CD4-positive, alpha-beta T cell (primary cell): ENCODE results near the gene TOM1L2. TPM values are rescaled to one million over a fixed set of nuclear protein-coding genes. Genes with fewer than 3 reads are reported as not detected.
A peak's percentile ranks its signal among the peaks of the same experiment; 100 is the strongest.

Source experiments
- ATAC-seq: fragments of 200-7000 bp; cut with Tn5 transposase; one replicate; pipeline ENCODE4 v1.10.0; 2022; ENCODE audit warnings: mild to moderate bottlenecking; ENCODE audit not compliant: poor library complexity
- CTCF ChIA-PET: fragments of 350-600 bp; sonication (Branson Sonifier 250); formaldehyde crosslinking; loops from one replicate; lab custom pipeline; 2021; ENCODE audit warnings: antibody characterized with exemption, inconsistent platforms; lab: Charles Lee
- POLR2A ChIA-PET: fragments of 350-600 bp; sonication (Branson Sonifier 250); formaldehyde crosslinking; loops from one replicate; lab custom pipeline; 2021; ENCODE audit warnings: antibody characterized with exemption, inconsistent platforms; lab: Charles Lee
- DNase-seq, 14 experiments: peaks; one replicate each; pipeline ENCODE4 v3.0.0-alpha.2; 2013 to 2020; ENCODE audit warnings: mixed read lengths in 2 of 14
- H3K27ac ChIP-seq, 2 donors: one replicate each; pipeline versions ENCODE4 v1.5.1 to v1.7.0; 2013; ENCODE audit warnings: low read length in 2 of 2, low read depth in 1 of 2, mild to moderate bottlenecking in 1 of 2
- H3K27me3 ChIP-seq, 2 experiments: 1 replicate in 1 of 2; 2 replicates in 1 of 2; pipeline versions ENCODE4 v1.6.1 to v1.7.0; 2013; ENCODE audit warnings: low read length in 2 of 2, control low read depth in 1 of 2, mild to moderate bottlenecking in 1 of 2, moderate library complexity in 1 of 2; ENCODE audit not compliant: insufficient read depth in 2 of 2, control insufficient read depth in 1 of 2
- H3K36me3 ChIP-seq: one replicate; pipeline ENCODE4 v1.6.1; 2013; ENCODE audit warnings: low read length, control low read depth; ENCODE audit not compliant: insufficient read depth
- H3K4me1 ChIP-seq: one replicate; pipeline ENCODE4 v1.6.1; 2013; ENCODE audit warnings: low read length, control low read depth; ENCODE audit not compliant: insufficient read depth
- H3K4me3 ChIP-seq: one replicate; pipeline ENCODE4 v1.5.1; 2013; ENCODE audit warnings: mild to moderate bottlenecking, low read length, moderate library complexity
- H3K9me3 ChIP-seq, 2 experiments: 1 replicate in 1 of 2; 2 replicates in 1 of 2; pipeline versions ENCODE4 v1.6.1 to v1.7.0; 2013; ENCODE audit warnings: low read length in 2 of 2, mild to moderate bottlenecking in 2 of 2, control low read depth in 1 of 2, moderate library complexity in 1 of 2; ENCODE audit not compliant: control insufficient read depth in 1 of 2, insufficient read depth in 1 of 2
- H3K27ac Mint-ChIP-seq: one replicate; pipeline ENCODE4 v1.8.0; 2020; ENCODE audit warnings: mixed read lengths
- H3K27me3 Mint-ChIP-seq: one replicate; pipeline ENCODE4 v1.8.0; 2021; ENCODE audit warnings: mixed read lengths
- H3K36me3 Mint-ChIP-seq: one replicate; pipeline ENCODE4 v1.8.0; 2021; ENCODE audit warnings: low read depth, mixed read lengths
- H3K4me1 Mint-ChIP-seq: one replicate; pipeline ENCODE4 v1.8.0; 2021; ENCODE audit warnings: low read depth, mixed read lengths
- H3K4me3 Mint-ChIP-seq: one replicate; pipeline ENCODE4 v1.8.0; 2020; ENCODE audit warnings: mild to moderate bottlenecking, mixed read lengths
- H3K9me3 Mint-ChIP-seq: one replicate; pipeline ENCODE4 v1.8.0; 2020; ENCODE audit warnings: mixed read lengths
- intact Hi-C, 2 experiments: fragments of 100-400 bp; cut with DNase I in 1 of 2; cut with micrococcal nuclease in 1 of 2; formaldehyde crosslinking; loops; one replicate each; pipeline versions ENCODE4 v1.15.1 to v1.9.0; 2023 to 2025; cut with DNase I, micrococcal nuclease
- total RNA-seq, 174 experiments: library from RNA in 2 of 174; stranded (reverse) in 2 of 174; gene quantifications; one replicate each; pipeline ENCODE4 v1.2.3 and lab custom pipeline; 2021 to 2026
- TF ChIP-seq, protein P1 (sequence below): fragments of 200-600 bp; IDR thresholded peaks from one replicate; pipeline ENCODE4 v1.8.0; 2022; ENCODE audit warnings: antibody characterized with exemption, mild to moderate bottlenecking

The TOM1L2 gene
- total RNA-seq, 2 experiments from 2014 or later: 28.5 to 30.5 TPM

DNA sequence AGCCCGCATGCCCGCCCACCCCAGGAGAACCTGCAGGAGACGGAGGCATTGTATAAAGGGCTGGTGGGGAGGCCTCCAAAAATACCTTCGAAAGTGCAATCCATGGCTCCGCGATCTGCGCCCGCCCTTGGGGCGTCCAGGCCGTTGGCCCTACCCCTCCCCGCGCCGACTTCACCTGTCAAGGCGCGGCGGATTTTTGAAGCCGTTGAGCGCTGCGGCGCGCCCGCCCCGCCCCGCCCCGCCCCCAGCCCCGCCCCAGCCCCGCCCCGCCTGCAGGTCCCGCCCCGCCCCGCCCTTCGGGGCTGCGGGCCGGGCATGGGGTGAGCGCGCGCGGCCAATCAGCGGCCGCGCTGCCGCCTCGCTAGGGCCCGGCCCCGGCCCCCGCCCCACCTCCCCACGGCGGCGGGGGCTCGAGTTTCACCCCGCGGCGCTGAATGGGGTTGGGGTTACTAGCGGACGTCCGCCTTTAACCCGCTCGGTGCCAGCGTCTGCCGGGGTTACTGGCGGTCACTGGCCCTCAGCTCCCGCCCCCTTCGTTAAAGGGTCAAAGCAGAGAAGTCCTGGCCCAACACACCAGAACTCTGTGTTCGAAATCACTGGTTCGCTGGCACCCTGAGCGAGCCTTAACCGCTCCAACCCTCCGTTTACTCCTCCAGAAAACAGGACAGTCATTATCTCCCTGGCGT is 148.6 kb downstream of the TOM1L2 start:
- peak overlapping the region; percentile 85 for H3K4me3 Mint-ChIP-seq
- TF ChIP-seq, protein P1, sequence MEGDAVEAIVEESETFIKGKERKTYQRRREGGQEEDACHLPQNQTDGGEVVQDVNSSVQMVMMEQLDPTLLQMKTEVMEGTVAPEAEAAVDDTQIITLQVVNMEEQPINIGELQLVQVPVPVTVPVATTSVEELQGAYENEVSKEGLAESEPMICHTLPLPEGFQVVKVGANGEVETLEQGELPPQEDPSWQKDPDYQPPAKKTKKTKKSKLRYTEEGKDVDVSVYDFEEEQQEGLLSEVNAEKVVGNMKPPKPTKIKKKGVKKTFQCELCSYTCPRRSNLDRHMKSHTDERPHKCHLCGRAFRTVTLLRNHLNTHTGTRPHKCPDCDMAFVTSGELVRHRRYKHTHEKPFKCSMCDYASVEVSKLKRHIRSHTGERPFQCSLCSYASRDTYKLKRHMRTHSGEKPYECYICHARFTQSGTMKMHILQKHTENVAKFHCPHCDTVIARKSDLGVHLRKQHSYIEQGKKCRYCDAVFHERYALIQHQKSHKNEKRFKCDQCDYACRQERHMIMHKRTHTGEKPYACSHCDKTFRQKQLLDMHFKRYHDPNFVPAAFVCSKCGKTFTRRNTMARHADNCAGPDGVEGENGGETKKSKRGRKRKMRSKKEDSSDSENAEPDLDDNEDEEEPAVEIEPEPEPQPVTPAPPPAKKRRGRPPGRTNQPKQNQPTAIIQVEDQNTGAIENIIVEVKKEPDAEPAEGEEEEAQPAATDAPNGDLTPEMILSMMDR: no peak
- no peaks in the 10 kb centered on the region for H3K27me3 Mint-ChIP-seq
- peaks cover 83% of the 10 kb centered on the region for H3K4me1 Mint-ChIP-seq
- DNase-seq: peak; percentile 46 to 93 (median 78)
- intact Hi-C loops: loop anchor here (1.0 to 5.0 kb wide), 6 partner anchors 11 to 216 kb away; partner anchors contain the start of genes ATPAF2 (in 1 of the 2), GID4 (in 1 of the 2) and SREBF1 (in 1 of the 2)
- H3K4me3 ChIP-seq: peak overlapping the region; percentile 53
- POLR2A ChIA-PET: interaction anchor here (1.0 to 1.2 kb wide), 2 partner anchors 13 kb away, joined by 3 read pairs; partner anchors contain the start of gene SREBF1
- peak overlapping the region; percentile 87 to 88 for H3K27ac ChIP-seq
- H3K36me3 Mint-ChIP-seq: peaks cover 20% of the 10 kb centered on the region
- H3K9me3 ChIP-seq: no peaks in the 10 kb centered on the region
- CTCF ChIA-PET: interaction anchor here (0.8 to 1.5 kb wide), 2 partner anchors 18 to 37 kb away, joined by 3 read pairs; no protein-coding TSS in a partner anchor
- H3K36me3 ChIP-seq: peaks cover 22% of the 10 kb centered on the region
- peak overlapping the region; percentile 98 for H3K27ac Mint-ChIP-seq
- peaks cover 96% of the 10 kb centered on the region for H3K4me1 ChIP-seq
- ATAC-seq: peak; percentile 83
- H3K27me3 ChIP-seq: no peaks in the 10 kb centered on the region
- no peaks in the 10 kb centered on the region for H3K9me3 Mint-ChIP-seq

DNA sequence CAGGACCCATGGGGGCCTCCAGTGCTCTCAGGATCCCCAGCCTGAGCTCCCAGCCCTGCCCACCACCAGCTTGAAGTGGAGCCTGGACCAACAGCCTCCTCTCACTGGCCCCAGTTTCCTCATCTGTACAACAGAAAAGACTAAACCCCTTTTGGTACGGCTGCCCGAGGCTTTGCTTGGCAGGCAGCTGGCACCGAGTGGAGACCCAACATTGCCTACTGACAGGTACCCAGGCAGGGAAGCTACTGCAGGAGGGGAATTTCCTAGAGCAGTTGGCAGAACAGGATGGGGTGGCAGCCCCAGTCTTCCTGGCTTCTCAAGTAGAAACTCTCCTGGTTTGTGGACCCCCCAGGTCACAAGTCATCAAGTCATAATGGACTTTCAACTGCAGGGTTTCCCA is 149.6 kb downstream of the TOM1L2 start:
- no peaks in the 10 kb centered on the region for H3K27me3 ChIP-seq
- DNase-seq: peak in 2 of 14 experiments; percentile 19 to 38
- H3K36me3 Mint-ChIP-seq: peaks cover 29% of the 10 kb centered on the region
- H3K36me3 ChIP-seq: peaks cover 30% of the 10 kb centered on the region
- H3K4me1 ChIP-seq: peaks cover 87% of the 10 kb centered on the region
- no peak for ATAC-seq
- CTCF ChIA-PET: interaction anchor here (0.8 kb wide), 1 partner anchor 10 kb away, joined by 3 read pairs; no protein-coding TSS in a partner anchor
- no peaks in the 10 kb centered on the region for H3K9me3 ChIP-seq
- peak overlapping the region in 1 of 2 donors; percentile 48 for H3K27ac ChIP-seq
- no peaks in the 10 kb centered on the region for H3K27me3 Mint-ChIP-seq
- H3K4me1 Mint-ChIP-seq: peaks cover 73% of the 10 kb centered on the region
- H3K27ac Mint-ChIP-seq: peak overlapping the region; percentile 98
- POLR2A ChIA-PET: interaction anchor here (1.0 to 1.2 kb wide), 2 partner anchors 13 to 14 kb away, joined by 3 read pairs; partner anchors contain the start of gene SREBF1
- intact Hi-C loops: loop anchor here (1.0 to 5.0 kb wide), 5 partner anchors 14 to 217 kb away; partner anchors contain the start of genes ATPAF2 (in 1 of the 2), GID4 (in 1 of the 2) and SREBF1 (in 1 of the 2)
- H3K9me3 Mint-ChIP-seq: no peaks in the 10 kb centered on the region
- TF ChIP-seq, protein P1: no peak
- peak overlapping the region; percentile 25 for H3K4me3 Mint-ChIP-seq
- peak overlapping the region; percentile 53 for H3K4me3 ChIP-seq

DNA sequence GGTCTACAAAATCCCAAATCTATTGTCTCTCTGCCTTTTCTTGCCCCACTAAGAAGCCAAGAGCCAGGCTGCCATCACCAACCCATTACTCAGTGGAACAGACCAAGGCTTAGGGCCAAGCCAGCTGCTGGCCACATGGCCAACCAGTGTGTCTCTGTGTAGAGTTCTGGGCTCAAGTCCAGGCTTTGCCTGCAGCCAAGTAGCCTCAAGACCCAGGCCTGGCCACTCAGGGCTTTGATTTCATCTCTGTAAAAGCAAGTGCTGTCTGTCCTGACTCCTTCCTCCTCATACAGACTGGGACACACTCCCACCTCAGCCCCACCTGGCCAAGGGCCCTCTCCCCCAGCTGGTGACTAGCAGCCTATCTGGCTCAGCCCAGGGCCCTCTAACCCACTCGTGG is 150.0 kb downstream of the TOM1L2 start:
- no peaks in the 10 kb centered on the region for H3K9me3 ChIP-seq
- peaks cover 35% of the 10 kb centered on the region for H3K36me3 ChIP-seq
- no peak overlapping the region for H3K4me3 ChIP-seq
- H3K27me3 ChIP-seq: no peaks in the 10 kb centered on the region
- TF ChIP-seq, protein P1: no peak
- DNase-seq (no peak), ATAC-seq (no peak)
- H3K4me1 ChIP-seq: peaks cover 82% of the 10 kb centered on the region
- Mint-ChIP-seq H3K27me3 (no peaks in the 10 kb centered on the region), H3K4me1 (peaks cover 71% of the 10 kb centered on the region), H3K36me3 (peaks cover 33% of the 10 kb centered on the region), H3K27ac (peak overlapping the region; percentile 98), H3K9me3 (no peaks in the 10 kb centered on the region), H3K4me3 (peak overlapping the region; percentile 15)
- ChIA-PET CTCF (interaction anchor here (0.8 kb wide), 1 partner anchor 10 kb away, joined by 3 read pairs; no protein-coding TSS in a partner anchor), POLR2A (interaction anchor here (1.2 kb wide), 1 partner anchor 14 kb away, joined by 3 read pairs; no protein-coding TSS in a partner anchor)
- intact Hi-C loops: loop anchor here (2.0 to 5.0 kb wide), 2 partner anchors 19 to 155 kb away; no protein-coding TSS in a partner anchor
- H3K27ac ChIP-seq: no peak overlapping the region
